Omental fat pad (tissue), 4 donors: ENCODE results near the gene GLDC. TPM values are rescaled to one million over a fixed set of nuclear protein-coding genes. Genes with fewer than 3 reads are reported as not detected.

Experiments
- ATAC-seq: fragments of 150-250 bp; one replicate; pipeline ENCODE4 v1.9.1; 2016; ENCODE audit warnings: mild to moderate bottlenecking, moderate library complexity; ENCODE audit not compliant: low FRiP score
- DNase-seq: peaks from one replicate; pipeline ENCODE4 v3.0.0-alpha.2; 2019; ENCODE audit warnings: low spot score
- total RNA-seq, 4 donors: library from RNA; depleted of rRNA; stranded (reverse); fragments of >200 nt; gene quantifications; one replicate each; pipeline ENCODE4 v1.1.0, GENCODE V29; 2016
- TF ChIP-seq, protein P1 (sequence below), 3 donors: fragments of 450-650 bp; IDR thresholded peaks; one replicate each; pipeline ENCODE4 v1.5.1; 2016 to 2017; ENCODE audit warnings: antibody characterized with exemption in 3 of 3, mild to moderate bottlenecking in 3 of 3, moderate library complexity in 2 of 3

The GLDC gene
- total RNA-seq, 4 donors from 2014 or later, result 0.13 to 1.7 (median 0.46) TPM; not detected in 1

DNA sequence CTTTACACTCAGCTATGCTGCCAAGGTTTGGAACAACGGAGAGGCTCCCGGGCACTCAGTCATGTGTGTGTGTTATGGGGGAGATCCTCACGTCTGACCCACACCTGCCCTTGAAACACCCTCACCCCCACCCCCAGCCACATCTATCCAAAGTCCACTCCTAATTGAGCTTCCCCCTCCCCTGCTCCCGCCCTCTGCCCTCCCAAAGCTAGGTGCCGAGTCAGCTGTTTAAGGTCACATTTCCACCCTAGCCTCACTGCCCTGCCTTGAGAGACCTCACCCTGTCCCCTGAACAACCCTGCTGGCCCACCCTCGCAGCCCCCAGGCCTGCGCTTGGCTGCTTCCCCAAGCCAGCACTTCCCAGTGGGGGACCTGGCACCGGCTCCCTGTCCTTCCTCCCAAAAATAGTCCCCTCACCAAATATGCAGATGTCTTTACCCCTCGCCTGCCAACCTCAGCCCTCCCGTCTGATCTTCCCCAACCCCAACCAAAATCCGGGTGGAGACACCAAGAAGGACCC lies 36.0 kb downstream of the GLDC start:
- ATAC-seq, result no peak
- DNase-seq, result no peak
- TF ChIP-seq, protein P1, sequence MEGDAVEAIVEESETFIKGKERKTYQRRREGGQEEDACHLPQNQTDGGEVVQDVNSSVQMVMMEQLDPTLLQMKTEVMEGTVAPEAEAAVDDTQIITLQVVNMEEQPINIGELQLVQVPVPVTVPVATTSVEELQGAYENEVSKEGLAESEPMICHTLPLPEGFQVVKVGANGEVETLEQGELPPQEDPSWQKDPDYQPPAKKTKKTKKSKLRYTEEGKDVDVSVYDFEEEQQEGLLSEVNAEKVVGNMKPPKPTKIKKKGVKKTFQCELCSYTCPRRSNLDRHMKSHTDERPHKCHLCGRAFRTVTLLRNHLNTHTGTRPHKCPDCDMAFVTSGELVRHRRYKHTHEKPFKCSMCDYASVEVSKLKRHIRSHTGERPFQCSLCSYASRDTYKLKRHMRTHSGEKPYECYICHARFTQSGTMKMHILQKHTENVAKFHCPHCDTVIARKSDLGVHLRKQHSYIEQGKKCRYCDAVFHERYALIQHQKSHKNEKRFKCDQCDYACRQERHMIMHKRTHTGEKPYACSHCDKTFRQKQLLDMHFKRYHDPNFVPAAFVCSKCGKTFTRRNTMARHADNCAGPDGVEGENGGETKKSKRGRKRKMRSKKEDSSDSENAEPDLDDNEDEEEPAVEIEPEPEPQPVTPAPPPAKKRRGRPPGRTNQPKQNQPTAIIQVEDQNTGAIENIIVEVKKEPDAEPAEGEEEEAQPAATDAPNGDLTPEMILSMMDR (IDR thresholded peaks at IDR 0.05), result no peak

DNA sequence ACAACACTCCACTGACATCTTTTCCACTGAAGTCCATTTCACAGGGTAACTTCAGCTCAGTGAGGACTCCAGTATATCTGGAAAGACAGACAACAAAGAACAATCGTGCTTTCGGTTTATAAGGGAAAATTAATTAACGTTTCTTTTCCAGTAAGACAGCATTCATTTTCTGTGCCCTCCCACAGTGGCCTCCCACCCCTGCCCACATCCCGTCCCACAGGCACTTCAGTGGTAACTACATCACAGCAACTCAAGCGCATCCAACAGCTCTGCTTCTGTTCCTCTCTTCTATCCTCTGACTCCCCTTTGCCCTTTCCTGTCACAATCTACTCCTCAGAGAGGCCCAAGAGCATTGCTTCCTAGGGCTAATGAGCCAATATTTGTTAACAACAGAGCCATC lies 40.3 kb downstream of the GLDC start:
- DNase-seq (no peak), ATAC-seq (no peak)
- TF ChIP-seq, protein P1 (IDR thresholded peaks at IDR 0.05), result no peak

DNA sequence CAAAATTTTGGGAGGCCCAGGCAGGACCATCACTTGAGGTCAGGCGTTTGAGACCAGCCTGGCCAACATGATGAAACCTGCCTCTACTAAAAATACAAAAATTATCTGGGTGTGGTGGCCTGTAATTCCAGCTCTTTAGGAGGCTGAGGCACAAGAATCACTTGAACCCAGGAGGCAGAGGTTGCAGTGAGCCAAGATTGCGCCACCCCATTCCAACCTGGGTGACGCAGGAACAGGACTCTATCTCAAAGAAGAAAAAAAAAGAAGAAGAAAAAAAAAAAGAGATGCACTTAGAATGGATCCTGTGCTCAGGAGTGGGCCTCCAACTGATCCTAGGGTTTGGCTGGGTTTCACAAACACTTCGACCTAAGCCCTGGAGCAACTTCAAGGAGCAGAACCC lies 45.1 kb downstream of the GLDC start:
- no peak for DNase-seq
- TF ChIP-seq, protein P1 (IDR thresholded peaks at IDR 0.05), result no peak

DNA sequence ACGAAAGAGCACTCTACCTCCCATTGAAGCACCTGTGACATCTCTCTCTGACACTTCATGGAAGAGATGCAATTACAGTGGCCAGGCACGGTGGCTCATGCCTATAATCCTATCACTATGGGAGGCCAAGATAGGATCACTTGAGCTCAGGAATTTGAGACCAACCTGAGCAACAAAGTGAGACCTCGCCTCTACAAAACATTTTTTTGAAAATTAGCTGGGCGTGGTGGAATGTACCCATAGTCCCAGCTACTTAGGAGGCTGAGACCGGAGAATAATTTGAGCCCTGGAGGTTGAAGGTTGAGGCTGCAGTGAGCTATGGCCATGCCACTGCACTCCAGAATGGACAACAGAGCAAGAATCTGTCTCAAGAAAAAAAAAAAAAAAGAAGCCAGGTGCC lies 45.5 kb downstream of the GLDC start:
- DNase-seq (no peak), ATAC-seq (no peak)
- TF ChIP-seq, protein P1 (IDR thresholded peaks at IDR 0.05), result no peak

More for the DNA sequence above, 45.1 kb downstream of the GLDC start:
- no peak for ATAC-seq

DNA sequence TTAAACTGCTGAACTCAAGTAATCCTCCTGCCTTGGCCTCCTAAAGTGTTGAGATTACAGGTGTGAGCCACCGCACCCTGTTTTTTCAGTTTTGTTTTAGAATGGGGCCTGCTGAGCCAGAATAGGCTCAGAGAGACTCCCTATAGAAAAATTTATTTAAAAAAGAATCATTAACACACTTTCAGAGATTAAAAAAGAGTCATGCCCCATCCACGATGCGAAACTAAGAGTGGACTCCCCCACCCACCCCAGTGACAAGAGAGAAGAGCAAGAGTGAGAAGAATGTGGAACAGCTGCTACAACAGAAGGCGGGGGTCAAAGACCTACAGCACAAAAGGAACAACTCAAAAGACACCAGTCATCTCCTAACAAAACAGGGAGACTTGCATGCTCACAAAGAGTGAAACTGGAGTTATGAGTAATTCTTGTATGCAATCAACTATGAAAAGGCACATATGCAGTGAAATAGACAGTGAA lies 47.2 kb downstream of the GLDC start:
- TF ChIP-seq, protein P1 (IDR thresholded peaks at IDR 0.05), result no peak
- no peak for DNase-seq
- ATAC-seq, result no peak

DNA sequence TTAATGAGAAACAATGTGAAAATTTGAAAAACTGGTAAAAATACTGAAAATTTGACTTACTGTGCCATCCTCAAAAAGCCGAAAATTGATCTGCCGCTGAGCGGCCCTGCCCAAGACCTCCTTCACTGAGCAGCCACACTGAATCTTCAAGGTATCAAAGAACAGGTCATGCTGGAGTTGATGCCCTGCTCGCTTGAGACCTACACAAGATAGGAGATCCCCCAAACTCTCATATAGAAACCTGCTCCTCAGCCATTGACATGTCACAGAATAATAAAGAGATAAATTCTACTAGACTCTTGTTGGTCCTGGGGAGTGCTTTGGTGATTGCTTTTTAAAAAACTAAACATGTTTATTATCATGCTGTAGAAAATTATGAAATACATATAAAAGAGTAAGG lies 52.7 kb downstream of the GLDC start:
- ATAC-seq, result no peak
- DNase-seq, result no peak
- TF ChIP-seq, protein P1 (IDR thresholded peaks at IDR 0.05), result no peak

DNA sequence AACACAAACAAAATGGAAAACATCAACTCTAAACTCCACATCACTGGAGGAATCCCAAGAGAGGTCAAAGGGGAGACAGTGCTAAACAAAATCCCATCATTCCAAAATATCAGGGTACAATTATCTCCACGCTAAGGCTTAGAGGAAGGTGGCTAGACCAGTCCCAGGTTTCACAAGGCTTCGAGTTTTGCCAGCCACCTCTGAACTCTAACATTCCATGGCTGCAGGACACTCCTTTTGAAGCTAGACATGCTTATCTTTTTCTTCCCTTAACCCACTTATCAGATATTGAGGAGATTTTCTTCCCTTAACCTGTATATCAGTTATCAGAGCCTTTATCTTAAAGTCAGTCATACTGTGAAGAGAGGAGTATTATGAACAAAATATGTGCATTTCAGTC lies 53.3 kb downstream of the GLDC start:
- DNase-seq (no peak), ATAC-seq (no peak)
- TF ChIP-seq, protein P1 (IDR thresholded peaks at IDR 0.05), result no peak
